ENCODE results near the gene OR1A2. TPM values are rescaled to one million over a fixed set of nuclear protein-coding genes. Genes with fewer than 3 reads are reported as not detected.
"Not testable (repeated sequence)": the region's sequence is repeated elsewhere in the genome, so short reads cannot be mapped to it uniquely, and the experiment has no call there.

OR1A2 gene
- polyA plus RNA-seq, 2 donors: not detected

GRCh38 chr17:3222505-3222904, 25.2 kb downstream of the OR1A2 start:
- Histone ChIP-seq H3K4me3 (ENCODE audit: low read depth in 1 of 2, low read length in 2 of 2) (no peak overlapping the region), H3K9me3 (ENCODE audit: control insufficient read depth in 2 of 2, insufficient read depth in 1 of 2, low read depth in 1 of 2, low read length in 1 of 2) (no peaks in the 10 kb centered on the region), H3K4me1 (ENCODE audit: control insufficient read depth in 2 of 2, insufficient read depth in 2 of 2, low read length in 1 of 2) (no peaks in the 10 kb centered on the region), H3K27me3 (ENCODE audit: control insufficient read depth in 1 of 2, insufficient read depth in 2 of 2, low read length in 2 of 2) (no peaks in the 10 kb centered on the region), H3K36me3 (ENCODE audit: control insufficient read depth in 2 of 2, insufficient read depth in 2 of 2, low read length in 1 of 2) (no peaks in the 10 kb centered on the region), H3K27ac (ENCODE audit: low read depth in 2 of 2, low read length in 1 of 2) (no peak overlapping the region)
- WGBS, 2 donors: 51 to 53% methylated on average over 2 of the region's 2 CpGs

DNA sequence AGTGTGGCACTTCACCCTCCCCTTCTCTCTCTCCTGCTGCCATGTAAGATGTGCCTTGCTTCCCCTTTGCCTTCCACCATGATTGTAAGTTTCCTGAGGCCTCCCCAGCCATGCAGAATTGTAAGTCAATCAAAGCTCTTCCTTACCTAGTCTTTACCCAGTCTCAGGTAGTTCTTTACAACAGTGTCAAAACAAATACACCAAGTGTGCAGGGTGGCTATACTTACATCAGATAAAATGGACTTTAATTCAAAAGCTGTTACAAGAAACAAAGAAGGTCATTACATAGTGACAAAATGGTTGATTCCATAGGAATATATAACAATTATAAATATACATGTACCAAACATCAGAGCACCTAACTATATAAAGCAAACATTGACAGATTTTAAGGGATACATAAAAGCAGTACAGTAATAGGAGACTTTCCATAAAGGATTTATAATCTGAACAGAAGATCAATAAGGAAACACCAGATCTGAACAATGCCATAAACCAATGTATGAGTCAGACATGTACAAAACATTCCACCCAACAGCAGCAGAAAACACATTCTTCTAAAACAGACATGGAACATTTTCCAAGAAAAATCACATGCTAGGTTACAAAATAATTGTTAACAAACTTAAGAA, 27.5 kb downstream of the OR1A2 start:
- H3K27ac ChIP-seq (ENCODE audit: low read depth in 2 of 2, low read length in 1 of 2); H3K4me3 ChIP-seq (ENCODE audit: low read depth in 1 of 2, low read length in 2 of 2); H3K36me3 ChIP-seq (ENCODE audit: control insufficient read depth in 2 of 2, insufficient read depth in 2 of 2, low read length in 1 of 2); H3K4me1 ChIP-seq (ENCODE audit: control insufficient read depth in 2 of 2, insufficient read depth in 2 of 2, low read length in 1 of 2); H3K27me3 ChIP-seq (ENCODE audit: control insufficient read depth in 1 of 2, insufficient read depth in 2 of 2, low read length in 2 of 2); H3K9me3 ChIP-seq (ENCODE audit: control insufficient read depth in 2 of 2, insufficient read depth in 1 of 2, low read depth in 1 of 2, low read length in 1 of 2): not testable (repeated sequence)

DNA sequence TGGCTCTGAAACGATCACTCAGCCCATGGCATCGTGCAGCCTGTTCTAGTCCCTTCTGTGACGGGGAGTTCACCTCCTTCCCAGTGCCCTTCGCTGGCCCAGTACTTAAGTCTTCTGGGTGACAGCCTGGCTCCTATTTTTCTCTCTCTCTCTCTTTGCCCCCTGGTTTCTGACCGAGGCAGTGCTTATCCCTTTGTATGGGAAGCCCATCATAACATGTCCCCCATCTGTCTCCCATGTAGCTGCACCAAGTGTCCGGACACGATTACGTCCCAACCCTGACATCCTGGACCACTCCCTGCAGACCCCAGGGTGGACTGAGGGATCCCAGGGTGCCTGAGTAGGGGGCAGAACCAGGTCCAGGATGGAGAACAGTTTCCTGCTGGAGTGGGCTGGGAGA, 35.0 kb downstream of the OR1A2 start:
- H3K4me3 ChIP-seq (ENCODE audit: low read depth in 1 of 2, low read length in 2 of 2); H3K27me3 ChIP-seq (ENCODE audit: control insufficient read depth in 1 of 2, insufficient read depth in 2 of 2, low read length in 2 of 2); H3K4me1 ChIP-seq (ENCODE audit: control insufficient read depth in 2 of 2, insufficient read depth in 2 of 2, low read length in 1 of 2); H3K9me3 ChIP-seq (ENCODE audit: control insufficient read depth in 2 of 2, insufficient read depth in 1 of 2, low read depth in 1 of 2, low read length in 1 of 2); H3K27ac ChIP-seq (ENCODE audit: low read depth in 2 of 2, low read length in 1 of 2); H3K36me3 ChIP-seq (ENCODE audit: control insufficient read depth in 2 of 2, insufficient read depth in 2 of 2, low read length in 1 of 2): not testable (repeated sequence)
- WGBS, 2 donors: 83 to 85% methylated on average over 6 to 8 of the region's 8 CpGs

- H3K4me1 ChIP-seq (ENCODE audit: control insufficient read depth in 2 of 2, insufficient read depth in 2 of 2, low read length in 1 of 2); H3K27ac ChIP-seq (ENCODE audit: low read depth in 2 of 2, low read length in 1 of 2); H3K36me3 ChIP-seq (ENCODE audit: control insufficient read depth in 2 of 2, insufficient read depth in 2 of 2, low read length in 1 of 2); H3K4me3 ChIP-seq (ENCODE audit: low read depth in 1 of 2, low read length in 2 of 2); H3K9me3 ChIP-seq (ENCODE audit: control insufficient read depth in 2 of 2, insufficient read depth in 1 of 2, low read depth in 1 of 2, low read length in 1 of 2); H3K27me3 ChIP-seq (ENCODE audit: control insufficient read depth in 1 of 2, insufficient read depth in 2 of 2, low read length in 2 of 2): not testable (repeated sequence)
- WGBS, 2 donors: 0 to 9% methylated on average over 1 of the region's 2 CpGs
Observed at GRCh38 chr17:3238685-3239084, 41.4 kb downstream of the OR1A2 start.

- not testable (repeated sequence) for H3K4me3 ChIP-seq (ENCODE audit: low read depth in 1 of 2, low read length in 2 of 2); H3K36me3 ChIP-seq (ENCODE audit: control insufficient read depth in 2 of 2, insufficient read depth in 2 of 2, low read length in 1 of 2); H3K4me1 ChIP-seq (ENCODE audit: control insufficient read depth in 2 of 2, insufficient read depth in 2 of 2, low read length in 1 of 2); H3K27ac ChIP-seq (ENCODE audit: low read depth in 2 of 2, low read length in 1 of 2); H3K9me3 ChIP-seq (ENCODE audit: control insufficient read depth in 2 of 2, insufficient read depth in 1 of 2, low read depth in 1 of 2, low read length in 1 of 2); H3K27me3 ChIP-seq (ENCODE audit: control insufficient read depth in 1 of 2, insufficient read depth in 2 of 2, low read length in 2 of 2)
- 90% methylated on average over 1 of the region's 1 CpG; no CpG with 5 or more reads in 1 of the 2 donors for WGBS, 2 donors
Observed at GRCh38 chr17:3241044-3241443, 43.7 kb downstream of the OR1A2 start.

- not testable (repeated sequence) for H3K27me3 ChIP-seq (ENCODE audit: control insufficient read depth in 1 of 2, insufficient read depth in 2 of 2, low read length in 2 of 2); H3K9me3 ChIP-seq (ENCODE audit: control insufficient read depth in 2 of 2, insufficient read depth in 1 of 2, low read depth in 1 of 2, low read length in 1 of 2); H3K36me3 ChIP-seq (ENCODE audit: control insufficient read depth in 2 of 2, insufficient read depth in 2 of 2, low read length in 1 of 2); H3K4me1 ChIP-seq (ENCODE audit: control insufficient read depth in 2 of 2, insufficient read depth in 2 of 2, low read length in 1 of 2); H3K27ac ChIP-seq (ENCODE audit: low read depth in 2 of 2, low read length in 1 of 2); H3K4me3 ChIP-seq (ENCODE audit: low read depth in 1 of 2, low read length in 2 of 2)
- WGBS, 2 donors: 30 to 47% methylated on average over 1 of the region's 1 CpG
Observed at GRCh38 chr17:3244841-3245240, 47.5 kb downstream of the OR1A2 start.

Other genes starting within 250 kb of the OR1A2 start
- not detected for gene OR1D5, start 133.9 kb upstream of the OR1A2 start, polyA plus RNA-seq
- gene OR1D2, start 93.1 kb upstream of the OR1A2 start, polyA plus RNA-seq: not detected
- gene OR1G1, start 70.0 kb upstream of the OR1A2 start, polyA plus RNA-seq: not detected
- gene OR1A1, start 10.1 kb downstream of the OR1A2 start, polyA plus RNA-seq: not detected
- not detected for gene OR3A1, start 100.8 kb downstream of the OR1A2 start, polyA plus RNA-seq
- not detected for gene OR3A2, start 188.8 kb downstream of the OR1A2 start, polyA plus RNA-seq
- gene OR1E1, start 200.9 kb downstream of the OR1A2 start, polyA plus RNA-seq: not detected
- not detected for gene OR3A3, start 213.9 kb downstream of the OR1A2 start, polyA plus RNA-seq
- not detected for gene OR1E2, start 236.3 kb downstream of the OR1A2 start, polyA plus RNA-seq